Kidney epithelial cell (primary cell): ENCODE results near the gene SRRM2. TPM values are rescaled to one million over a fixed set of nuclear protein-coding genes. Genes with fewer than 3 reads are reported as not detected.
A peak's percentile ranks its signal among the peaks of the same experiment; 100 is the strongest.

Experiments used
- DNase-seq: peaks from one replicate; pipeline ENCODE4 v3.0.0-alpha.2; 2010; ENCODE audit warnings: low read depth
- H3K27me3 ChIP-seq: 2 replicates; pipeline ENCODE4 v1.6.0; 2011; ENCODE audit warnings: low read length; ENCODE audit not compliant: control insufficient read depth, insufficient read depth
- H3K36me3 ChIP-seq: 2 replicates; pipeline ENCODE4 v1.5.1; 2011; ENCODE audit warnings: low read length; ENCODE audit not compliant: control insufficient read depth, insufficient read depth
- H3K4me3 ChIP-seq: 2 replicates; pipeline ENCODE4 v1.5.1; 2011; ENCODE audit warnings: low read depth, mild to moderate bottlenecking, control low read depth, low read length
- CTCF ChIP-seq: IDR thresholded peaks from 2 replicates; pipeline ENCODE4 v1.5.1; 2011; ENCODE audit warnings: mild to moderate bottlenecking, moderate library complexity, low read length, control low read depth, inconsistent platforms; ENCODE audit not compliant: insufficient read depth, poor library complexity, severe bottlenecking
- total RNA-seq: library from RNA; depleted of rRNA; stranded (reverse); fragments of >200 nt; gene quantifications from 2 replicates; pipeline ENCODE4 v1.2.3, GENCODE V29; 2015

SRRM2 gene
- total RNA-seq, 1 donor from 2014 or later, result 82.6 TPM

- no peak for DNase-seq
- TF ChIP-seq CTCF, result no peak
- no peaks in the 10 kb centered on the region for H3K27me3 ChIP-seq
These were observed 21.9 kb downstream of the SRRM2 start for GRCh38 chr16:2774161-2774891.

GRCh38 chr16:2775131-2775716, 22.8 kb downstream of the SRRM2 start:
- H3K27me3 ChIP-seq, result no peaks in the 10 kb centered on the region
- H3K4me3 ChIP-seq, result no peak overlapping the region
- H3K36me3 ChIP-seq, result peaks cover 4% of the 10 kb centered on the region
- no peak for DNase-seq
- no peak for TF ChIP-seq CTCF

More at GRCh38 chr16:2774161-2774891, 21.9 kb downstream of the SRRM2 start:
- H3K4me3 ChIP-seq, result no peak overlapping the region
- H3K36me3 ChIP-seq, result peaks cover 6% of the 10 kb centered on the region

GRCh38 chr16:2775765-2776499, 23.5 kb downstream of the SRRM2 start:
- Histone ChIP-seq H3K36me3 (peaks cover 4% of the 10 kb centered on the region), H3K4me3 (peak overlapping the region; percentile 66), H3K27me3 (no peaks in the 10 kb centered on the region)
- no peak for DNase-seq
- no peak for TF ChIP-seq CTCF

GRCh38 chr16:2776500-2777139, 24.2 kb downstream of the SRRM2 start:
- DNase-seq, result no peak
- Histone ChIP-seq H3K36me3 (peaks cover 1% of the 10 kb centered on the region), H3K27me3 (no peaks in the 10 kb centered on the region), H3K4me3 (peak overlapping the region; percentile 66)
- no peak for TF ChIP-seq CTCF

GRCh38 chr16:2777231-2777902, 24.9 kb downstream of the SRRM2 start, which contains the start of gene ELOB:
TSS of gene ELOB (minus strand) at chr16:2777280. CDS start at chr16:2777239, 41 bp downstream.
- no peak for TF ChIP-seq CTCF
- no peak for DNase-seq
- Histone ChIP-seq H3K27me3 (no peaks in the 10 kb centered on the region), H3K4me3 (peak within 1 kb of the TSS; percentile 98), H3K36me3 (no peaks in the 10 kb centered on the region)
